ENCODE data around the gene IGFALS.

Gene IGFALS

GRCh38 chr16:1776672-1776955, 16.9 kb downstream of the IGFALS start:
- no peaks in the 10 kb centered on the region for H3K9me3 Mint-ChIP-seq
- H3K27ac Mint-ChIP-seq, result no peak overlapping the region

GRCh38 chr16:1775846-1776671, 17.4 kb downstream of the IGFALS start:
- Mint-ChIP-seq H3K4me3 (no peak overlapping the region), H3K27me3 (no peaks in the 10 kb centered on the region), H3K36me3 (peaks cover 3% of the 10 kb centered on the region), H3K27ac (no peak overlapping the region), H3K9me3 (no peaks in the 10 kb centered on the region), H3K4me1 (peaks cover 6% of the 10 kb centered on the region)

More at GRCh38 chr16:1776672-1776955, 16.9 kb downstream of the IGFALS start:
- peaks cover 3% of the 10 kb centered on the region for H3K36me3 Mint-ChIP-seq
- peaks cover 11% of the 10 kb centered on the region for H3K4me1 Mint-ChIP-seq
- H3K4me3 Mint-ChIP-seq, result no peak overlapping the region
- no peaks in the 10 kb centered on the region for H3K27me3 Mint-ChIP-seq

GRCh38 chr16:1775006-1775845, 18.3 kb downstream of the IGFALS start:
- Mint-ChIP-seq H3K27ac (no peak overlapping the region), H3K27me3 (no peaks in the 10 kb centered on the region), H3K4me1 (peaks cover 6% of the 10 kb centered on the region), H3K36me3 (peaks cover 3% of the 10 kb centered on the region), H3K9me3 (no peaks in the 10 kb centered on the region), H3K4me3 (peak overlapping the region; percentile 26)

GRCh38 chr16:1774448-1774780, 19.1 kb downstream of the IGFALS start:
- H3K36me3 Mint-ChIP-seq, result peaks cover 3% of the 10 kb centered on the region
- peak overlapping the region; percentile 96 for H3K4me3 Mint-ChIP-seq
- no peak overlapping the region for H3K27ac Mint-ChIP-seq
- no peaks in the 10 kb centered on the region for H3K27me3 Mint-ChIP-seq
- peaks cover 9% of the 10 kb centered on the region for H3K4me1 Mint-ChIP-seq
- no peaks in the 10 kb centered on the region for H3K9me3 Mint-ChIP-seq

- H3K4me3 Mint-ChIP-seq, result peak overlapping the region; percentile 96
- H3K4me1 Mint-ChIP-seq, result peaks cover 9% of the 10 kb centered on the region
- no peaks in the 10 kb centered on the region for H3K9me3 Mint-ChIP-seq
- peak overlapping the region; percentile 23 for H3K27ac Mint-ChIP-seq
- H3K27me3 Mint-ChIP-seq, result no peaks in the 10 kb centered on the region
- peaks cover 3% of the 10 kb centered on the region for H3K36me3 Mint-ChIP-seq
Observed at GRCh38 chr16:1773703-1774447, 19.6 kb downstream of the IGFALS start.

GRCh38 chr16:1772908-1773702, 20.4 kb downstream of the IGFALS start, which contains the start of gene MRPS34:
TSS of gene MRPS34 (minus strand) at chr16:1773134. CDS start at chr16:1773119, 15 bp downstream.
- Mint-ChIP-seq H3K9me3 (no peaks in the 10 kb centered on the region), H3K27me3 (no peaks in the 10 kb centered on the region)

GRCh38 chr16:1772362-1772907, 21.1 kb downstream of the IGFALS start, which contains the start of gene EME2:
TSS of gene EME2 (plus strand) at chr16:1772810. CDS start at chr16:1773228, 418 bp downstream.
- Mint-ChIP-seq H3K4me3 (peak within 1 kb of the TSS; percentile 96), H3K4me1 (peaks cover 9% of the 10 kb centered on the region), H3K27me3 (no peaks in the 10 kb centered on the region), H3K27ac (peak within 1 kb of the TSS; percentile 99), H3K36me3 (peaks cover 5% of the 10 kb centered on the region), H3K9me3 (no peaks in the 10 kb centered on the region)

More at GRCh38 chr16:1772908-1773702, 20.4 kb downstream of the IGFALS start, which contains the start of gene MRPS34:
- peak within 1 kb of the TSS; percentile 99 for H3K27ac Mint-ChIP-seq
- H3K4me3 Mint-ChIP-seq, result peak within 1 kb of the TSS; percentile 96
- peaks cover 3% of the 10 kb centered on the region for H3K36me3 Mint-ChIP-seq
- peaks cover 9% of the 10 kb centered on the region for H3K4me1 Mint-ChIP-seq

GRCh38 chr16:1771864-1772361, 21.6 kb downstream of the IGFALS start:
- peak overlapping the region; percentile 99 for H3K27ac Mint-ChIP-seq
- peaks cover 9% of the 10 kb centered on the region for H3K4me1 Mint-ChIP-seq
- H3K36me3 Mint-ChIP-seq, result peaks cover 5% of the 10 kb centered on the region
- H3K9me3 Mint-ChIP-seq, result no peaks in the 10 kb centered on the region
- H3K4me3 Mint-ChIP-seq, result peak overlapping the region; percentile 96
- H3K27me3 Mint-ChIP-seq, result no peaks in the 10 kb centered on the region

- peak within 1 kb of the TSS; percentile 96 for H3K4me3 Mint-ChIP-seq
- no peaks in the 10 kb centered on the region for H3K9me3 Mint-ChIP-seq
- peak within 1 kb of the TSS; percentile 99 for H3K27ac Mint-ChIP-seq
Observed at GRCh38 chr16:1771188-1771863, 22.2 kb downstream of the IGFALS start, which contains the start of gene NME3. TSS of gene NME3 (minus strand) at chr16:1771543. CDS start at chr16:1771534, 9 bp downstream.

GRCh38 chr16:1770328-1771187, 22.9 kb downstream of the IGFALS start:
- Mint-ChIP-seq H3K36me3 (peaks cover 5% of the 10 kb centered on the region), H3K27ac (peak overlapping the region; percentile 72), H3K27me3 (no peaks in the 10 kb centered on the region), H3K4me3 (peak overlapping the region; percentile 82), H3K4me1 (peaks cover 9% of the 10 kb centered on the region), H3K9me3 (no peaks in the 10 kb centered on the region)

More at GRCh38 chr16:1771188-1771863, 22.2 kb downstream of the IGFALS start, which contains the start of gene NME3:
- Mint-ChIP-seq H3K4me1 (peaks cover 9% of the 10 kb centered on the region), H3K36me3 (peaks cover 5% of the 10 kb centered on the region), H3K27me3 (no peaks in the 10 kb centered on the region)

GRCh38 chr16:1769402-1770300, 23.9 kb downstream of the IGFALS start:
- Mint-ChIP-seq H3K27ac (no peak overlapping the region), H3K27me3 (no peaks in the 10 kb centered on the region), H3K4me3 (peak overlapping the region; percentile 82), H3K9me3 (no peaks in the 10 kb centered on the region), H3K4me1 (peaks cover 9% of the 10 kb centered on the region), H3K36me3 (peaks cover 6% of the 10 kb centered on the region)

- no peak overlapping the region for H3K4me3 Mint-ChIP-seq
- H3K4me1 Mint-ChIP-seq, result peaks cover 9% of the 10 kb centered on the region
- peak overlapping the region; percentile 46 for H3K27ac Mint-ChIP-seq
- H3K27me3 Mint-ChIP-seq, result no peaks in the 10 kb centered on the region
- H3K36me3 Mint-ChIP-seq, result peaks cover 6% of the 10 kb centered on the region
- H3K9me3 Mint-ChIP-seq, result no peaks in the 10 kb centered on the region
Observed at GRCh38 chr16:1768767-1769401, 24.6 kb downstream of the IGFALS start.

Measured in activated naive CD4-positive, alpha-beta T cell treated with anti-CD3 and anti-CD28 coated beads, Interleukin-2, amount 50 U/mL, for 24 hours (primary cell).